Kidney (tissue), 14 donors: ENCODE results near the gene FAM32A. TPM values are rescaled to one million over a fixed set of nuclear protein-coding genes. Genes with fewer than 3 reads are reported as not detected.

Source experiments
- DNase-seq, 5 donors: peaks; one replicate each; pipeline ENCODE4 v3.0.0-alpha.2; 2013 to 2020
- FAIRE-seq: peaks from 2 replicates; lab custom pipeline; 2012; peaks lifted over from hg19 to GRCh38; lab: Jason Lieb, UNC
- H3K27ac ChIP-seq, 2 donors: one replicate each; pipeline ENCODE4 v1.7.0; 2013; ENCODE audit warnings: low read depth in 2 of 2, low read length in 2 of 2, inconsistent platforms in 1 of 2
- H3K27me3 ChIP-seq: one replicate; pipeline ENCODE4 v1.7.1; 2013; ENCODE audit warnings: low read length, inconsistent platforms; ENCODE audit not compliant: control insufficient read depth, insufficient read depth
- H3K36me3 ChIP-seq, 3 donors: one replicate each; pipeline versions ENCODE4 v1.7.0 to v1.7.1; 2013; ENCODE audit warnings: low read length in 3 of 3, control low read depth in 1 of 3, inconsistent platforms in 1 of 3; ENCODE audit not compliant: insufficient read depth in 3 of 3, control insufficient read depth in 2 of 3
- H3K4me1 ChIP-seq, 3 donors: one replicate each; pipeline versions ENCODE4 v1.7.0 to v1.7.1; 2013; ENCODE audit warnings: low read length in 3 of 3, inconsistent platforms in 1 of 3, low read depth in 1 of 3; ENCODE audit not compliant: control insufficient read depth in 2 of 3, insufficient read depth in 2 of 3
- H3K4me3 ChIP-seq, 3 donors: one replicate each; pipeline versions ENCODE4 v1.7.0 to v1.8.1; 2013; ENCODE audit warnings: low read length in 3 of 3, control low read depth in 1 of 3, inconsistent platforms in 1 of 3
- H3K9ac ChIP-seq, 3 donors: one replicate each; pipeline versions ENCODE4 v1.7.0 to v1.7.1; 2013; ENCODE audit warnings: low read length in 3 of 3, control low read depth in 1 of 3, inconsistent platforms in 1 of 3
- H3K9me3 ChIP-seq, 3 donors: one replicate each; pipeline versions ENCODE4 v1.7.0 to v1.7.1; 2013; ENCODE audit warnings: low read length in 3 of 3, control low read depth in 1 of 3, inconsistent platforms in 1 of 3; ENCODE audit not compliant: control insufficient read depth in 2 of 3, insufficient read depth in 1 of 3
- CTCF ChIP-seq: IDR thresholded peaks from 3 replicates; pipeline ENCODE4 v1.5.1; 2012; ENCODE audit warnings: mild to moderate bottlenecking, moderate library complexity, borderline replicate concordance; ENCODE audit not compliant: insufficient read depth; ENCODE audit errors: extremely low read depth
- intact Hi-C: fragments of 100-400 bp; cut with DNase I; formaldehyde crosslinking; loops from one replicate; pipeline ENCODE4 v1.11.1; 2022
- polyA plus RNA-seq: library from polyadenylated mRNA; stranded (reverse); fragments of 350-450 nt; fragmentation: Illumina TruSeq; extraction: RNeasy Lipid Tissue Mini Kit (QIAGEN cat#74804); gene quantifications from one replicate; pipeline ENCODE4 v1.2.3, GENCODE V29; 2014; ENCODE audit warnings: low read depth, low replicate concordance; ENCODE audit not compliant: insufficient read depth
- total RNA-seq: library from RNA; stranded (reverse); fragmentation: NEBNext Ultra II Directional; extraction: Animal tissue kit (Norgen Biotek cat#: 25700); gene quantifications from one replicate; pipeline ENCODE4 v1.2.1, GENCODE V29; 2021
- donor health status: control.
- donor health status: control.
- donor health status: control.
- donor health status: control.
- donor health status: control.
- donor health status: DM: yes; HTN: yes; CAD: no.
- donor health status: Normal renal cell carcinoma (clear cell type).

Gene FAM32A
- total and polyA plus RNA-seq, 2 donors from 2014 or later: 53.5 to 105 TPM

GRCh38 chr19:16188521-16188920 lies 3.3 kb downstream of the FAM32A start:
- no peak for FAIRE-seq
- peaks cover 6 to 28% (median 26%) of the 10 kb centered on the region in 3 donors for H3K36me3 ChIP-seq
- no peak for TF ChIP-seq CTCF

GRCh38 chr19:16190198-16190597 lies 5.0 kb downstream of the FAM32A start:
- FAIRE-seq: no peak

More at GRCh38 chr19:16188521-16188920, 3.3 kb downstream of the FAM32A start:
- DNase-seq: no peak
- Histone ChIP-seq H3K9ac (no peak overlapping the region), H3K27me3 (no peaks in the 10 kb centered on the region), H3K27ac (no peak overlapping the region), H3K4me3 (no peak overlapping the region), H3K9me3 (no peaks in the 10 kb centered on the region), H3K4me1 (peaks cover 0 to 5% (median 0%) of the 10 kb centered on the region in 3 donors)
- intact Hi-C loops: no loop called here

GRCh38 chr19:16190736-16191135 lies 5.5 kb downstream of the FAM32A start:
- H3K27me3 ChIP-seq: no peaks in the 10 kb centered on the region
- no peak overlapping the region for H3K9ac ChIP-seq
- no peak overlapping the region for H3K27ac ChIP-seq
- peaks cover 0 to 5% (median 0%) of the 10 kb centered on the region in 3 donors for H3K4me1 ChIP-seq
- no peak for TF ChIP-seq CTCF
- H3K36me3 ChIP-seq: peaks cover 6 to 28% (median 26%) of the 10 kb centered on the region in 3 donors
- FAIRE-seq (no peak), DNase-seq (no peak)
- intact Hi-C loops: no loop called here
- H3K9me3 ChIP-seq: no peaks in the 10 kb centered on the region
- no peak overlapping the region for H3K4me3 ChIP-seq

More at GRCh38 chr19:16190198-16190597, 5.0 kb downstream of the FAM32A start:
- Histone ChIP-seq H3K9me3 (no peaks in the 10 kb centered on the region), H3K27me3 (no peaks in the 10 kb centered on the region), H3K9ac (no peak overlapping the region), H3K27ac (no peak overlapping the region), H3K36me3 (peaks cover 6 to 28% (median 26%) of the 10 kb centered on the region in 3 donors), H3K4me1 (peaks cover 0 to 5% (median 0%) of the 10 kb centered on the region in 3 donors), H3K4me3 (no peak overlapping the region)
- DNase-seq: peak in 1 of 5 donors; percentile 46
- no peak for TF ChIP-seq CTCF
- intact Hi-C loops: no loop called here
